Neuronal stem cell (in vitro differentiated cells): ENCODE measurements around the gene TM9SF1.
A peak's percentile ranks its signal among the peaks of the same experiment; 100 is the strongest.

Source experiments
- DNase-seq: peaks from one replicate; pipeline ENCODE4 v3.0.0-alpha.2; 2013; ENCODE audit warnings: low spot score
- H2AFZ ChIP-seq: one replicate; pipeline ENCODE4 v1.6.1; 2013; ENCODE audit warnings: mild to moderate bottlenecking, low read length, inconsistent platforms
- H2AK5ac ChIP-seq: 2 replicates; pipeline ENCODE4 v1.6.1; 2013; ENCODE audit warnings: low read depth, mild to moderate bottlenecking, inconsistent platforms, low read length, moderate library complexity, mixed read lengths
- H2BK120ac ChIP-seq: 2 replicates; pipeline ENCODE4 v1.6.1; 2013; ENCODE audit warnings: low read depth, mild to moderate bottlenecking, inconsistent platforms, low read length, moderate library complexity, mixed read lengths
- H2BK12ac ChIP-seq: one replicate; pipeline ENCODE4 v1.6.1; 2013; ENCODE audit warnings: low read length, inconsistent platforms
- H2BK15ac ChIP-seq: 2 replicates; pipeline ENCODE4 v1.6.1; 2013; ENCODE audit warnings: mild to moderate bottlenecking, low read length, inconsistent platforms, mixed read lengths
- H2BK5ac ChIP-seq: one replicate; pipeline ENCODE4 v1.6.1; 2013; ENCODE audit warnings: inconsistent platforms, mild to moderate bottlenecking, low read length, moderate library complexity
- H3K14ac ChIP-seq: one replicate; pipeline ENCODE4 v1.6.1; 2013; ENCODE audit warnings: low read length, inconsistent platforms
- H3K18ac ChIP-seq: 2 replicates; pipeline ENCODE4 v1.6.1; 2013; ENCODE audit warnings: low read length, inconsistent platforms
- H3K23ac ChIP-seq: 2 replicates; pipeline ENCODE4 v1.6.1; 2013; ENCODE audit warnings: low read depth, mild to moderate bottlenecking, mixed read lengths, low read length, inconsistent platforms; ENCODE audit not compliant: poor library complexity
- H3K27ac ChIP-seq: replicated peaks from 3 replicates; pipeline ENCODE4 v1.5.1; 2013; ENCODE audit warnings: low read length, inconsistent platforms
- H3K27me3 ChIP-seq, 3 experiments: 2 replicates each; pipeline ENCODE4 v1.6.1; 2013; ENCODE audit warnings: low read length in 3 of 3, mild to moderate bottlenecking in 2 of 3, inconsistent platforms in 1 of 3, low read depth in 1 of 3, mixed read lengths in 1 of 3, moderate library complexity in 1 of 3; ENCODE audit not compliant: control insufficient read depth in 3 of 3, insufficient read depth in 3 of 3
- H3K36me3 ChIP-seq, 2 donors: replicated peaks in 1 of 2; 2 replicates each; pipeline ENCODE4 v1.6.1; 2013; ENCODE audit warnings: low read length in 2 of 2; ENCODE audit not compliant: control insufficient read depth in 2 of 2, insufficient read depth in 2 of 2
- H3K4ac ChIP-seq: 2 replicates; pipeline ENCODE4 v1.6.1; 2013; ENCODE audit warnings: inconsistent platforms, mild to moderate bottlenecking, low read length, moderate library complexity
- H3K4me1 ChIP-seq, 2 donors: 1 replicate in 1 of 2; 2 replicates in 1 of 2; pipeline ENCODE4 v1.6.1; 2013; ENCODE audit warnings: low read length in 2 of 2, low read depth in 1 of 2; ENCODE audit not compliant: control insufficient read depth in 2 of 2, insufficient read depth in 1 of 2
- H3K4me2 ChIP-seq: one replicate; pipeline ENCODE4 v1.6.1; 2013; ENCODE audit warnings: mild to moderate bottlenecking, low read length, inconsistent platforms; ENCODE audit not compliant: insufficient read depth, poor library complexity, severe bottlenecking
- H3K4me3 ChIP-seq, 2 donors: 2 replicates each; pipeline ENCODE4 v1.5.1; 2013; ENCODE audit warnings: low read length in 2 of 2, mild to moderate bottlenecking in 2 of 2, inconsistent platforms in 1 of 2, moderate library complexity in 1 of 2
- H3K79me1 ChIP-seq: one replicate; pipeline ENCODE4 v1.6.1; 2013; ENCODE audit warnings: low read depth, mild to moderate bottlenecking, inconsistent platforms, low read length, moderate library complexity
- H3K9ac ChIP-seq: one replicate; pipeline ENCODE4 v1.6.1; 2013; ENCODE audit warnings: mild to moderate bottlenecking, low read depth, low read length, inconsistent platforms; ENCODE audit not compliant: poor library complexity
- H3K9me3 ChIP-seq, 2 donors: replicated peaks in 1 of 2; 2 replicates each; pipeline versions ENCODE3 to v1.6.1; 2013; ENCODE audit warnings: low read length in 2 of 2, mild to moderate bottlenecking in 2 of 2, inconsistent platforms in 1 of 2, low read depth in 1 of 2, mixed read lengths in 1 of 2, moderate library complexity in 1 of 2; ENCODE audit not compliant: control insufficient read depth in 2 of 2, insufficient read depth in 1 of 2
- H4K8ac ChIP-seq: one replicate; pipeline ENCODE4 v1.6.1; 2013; ENCODE audit warnings: low read depth, mild to moderate bottlenecking, inconsistent platforms, low read length, moderate library complexity
- H4K91ac ChIP-seq: one replicate; pipeline ENCODE4 v1.6.1; 2013; ENCODE audit warnings: low read length, low read depth, mild to moderate bottlenecking, inconsistent platforms; ENCODE audit not compliant: poor library complexity
- WGBS, 2 donors: extraction: QIAGEN DNeasy Blood & Tissue Kit; methylation state at CpG; one replicate each; pipeline ENCODE4 v1.1.7; 2013; ENCODE audit warnings: missing lambda C conversion rate in 2 of 2, mixed read lengths in 1 of 2; ENCODE audit not compliant: insufficient read length in 2 of 2, insufficient replicate concordance in 1 of 2; ENCODE audit errors: extremely low coverage in 2 of 2; 5-methylcytosine and 5-hydroxymethylcytosine counted together

TM9SF1 gene

DNA sequence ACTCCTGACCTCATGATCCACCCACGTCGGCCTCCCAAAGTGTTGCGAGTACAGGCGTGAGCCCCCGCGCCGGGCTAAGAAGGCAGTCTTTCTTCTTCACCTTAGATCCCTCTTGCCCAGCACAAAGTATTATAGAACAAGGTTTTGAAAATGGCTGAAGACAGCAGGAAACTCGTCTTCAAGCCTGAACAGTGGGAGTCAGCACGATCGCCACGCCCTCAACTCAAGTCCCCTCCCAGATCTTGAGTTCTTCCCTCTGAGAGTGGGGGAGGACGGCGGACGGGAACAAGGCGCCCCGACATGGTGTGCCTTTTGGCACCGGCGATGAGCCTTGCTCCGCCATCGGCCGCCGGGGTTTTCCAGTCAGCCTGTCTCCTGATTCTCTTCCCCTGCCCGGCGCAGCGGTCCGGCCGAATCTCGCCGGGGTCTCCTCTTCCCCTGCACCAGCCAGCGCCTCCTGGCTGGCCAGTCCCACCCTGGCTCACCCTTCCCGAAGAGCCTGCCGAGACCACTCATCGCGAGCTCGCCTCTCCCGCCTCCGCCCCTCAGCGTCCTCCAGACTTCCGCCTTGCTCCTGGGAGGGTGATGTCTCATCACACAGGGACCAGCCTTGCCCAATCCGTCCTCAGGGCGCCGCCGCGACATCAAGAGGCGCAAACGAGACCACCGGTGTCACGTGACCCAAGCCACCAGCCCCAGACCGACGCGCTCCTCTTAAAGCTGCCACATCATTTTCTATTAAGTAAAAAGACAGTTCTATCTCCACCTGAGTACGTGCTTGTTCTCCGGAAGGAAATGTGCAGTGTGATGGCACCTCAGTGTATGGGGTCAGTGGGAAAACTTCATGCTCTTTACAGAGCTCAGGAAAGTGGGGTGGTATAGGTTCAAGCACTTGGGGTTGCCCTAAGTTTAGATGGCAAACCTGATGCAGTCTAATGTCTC is 18.0 kb upstream of the TM9SF1 start, which contains the start of gene CHMP4A:
TSS of gene CHMP4A (minus strand) at position 565 of the 942 bp plus-strand sequence. CDS start at position 516, 49 bp downstream.
- peak within 1 kb of the TSS; percentile 85 for H2AFZ ChIP-seq
- peak; percentile 94 for DNase-seq
- H2BK120ac ChIP-seq = no peak within 1 kb of the TSS
- peaks cover 24 to 58% of the 10 kb centered on the region in 2 donors for H3K36me3 ChIP-seq
- H2BK5ac ChIP-seq = no peak within 1 kb of the TSS
- H3K27me3 ChIP-seq = no peaks in the 10 kb centered on the region
- no peak within 1 kb of the TSS for H4K91ac ChIP-seq
- H3K4me2 ChIP-seq = peak within 1 kb of the TSS; percentile 73
- no peak within 1 kb of the TSS for H2AK5ac ChIP-seq
- peak within 1 kb of the TSS; percentile 96 for H3K27ac ChIP-seq
- H3K14ac ChIP-seq = peak within 1 kb of the TSS; percentile 77
- H3K4me1 ChIP-seq = peaks cover 4 to 5% of the 10 kb centered on the region in 2 donors
- peak within 1 kb of the TSS; percentile 94 for H3K9ac ChIP-seq
- H2BK12ac ChIP-seq = no peak within 1 kb of the TSS
- H3K4me3 ChIP-seq = peak within 1 kb of the TSS; percentile 62 to 90
- no peak within 1 kb of the TSS for H3K4ac ChIP-seq
- WGBS, 2 donors = no CpG with 5 or more reads among the region's 53 CpGs
- H4K8ac ChIP-seq = no peak within 1 kb of the TSS
- H3K79me1 ChIP-seq = no peaks in the 10 kb centered on the region
- H3K23ac ChIP-seq = peak within 1 kb of the TSS; percentile 98
- H3K9me3 ChIP-seq = no peaks in the 10 kb centered on the region
- no peak within 1 kb of the TSS for H2BK15ac ChIP-seq
- peak within 1 kb of the TSS; percentile 96 for H3K18ac ChIP-seq

DNA sequence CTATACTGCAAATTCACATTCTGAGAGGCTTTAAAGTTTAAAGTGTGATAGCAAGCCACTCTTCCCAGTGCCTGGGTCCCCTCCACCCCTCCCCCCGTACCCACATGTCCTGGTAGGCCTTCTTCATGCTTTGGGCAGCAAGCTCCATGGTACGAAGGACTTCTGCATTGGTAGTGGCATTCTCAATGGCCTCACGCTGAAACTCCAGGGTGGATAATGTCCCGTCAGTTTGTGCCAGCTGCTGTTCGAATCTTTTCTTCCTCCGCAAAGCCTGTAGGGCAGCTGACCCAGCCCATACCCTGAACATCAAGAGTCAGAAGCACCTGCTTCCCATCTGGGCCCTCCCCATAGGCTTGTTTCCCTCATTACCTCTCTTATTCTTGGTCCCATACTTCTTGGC is 16.1 kb upstream of the TM9SF1 start:
- no peak overlapping the region for H3K14ac ChIP-seq
- no peak overlapping the region for H2AK5ac ChIP-seq
- H2AFZ ChIP-seq = no peak overlapping the region
- no peak overlapping the region for H3K18ac ChIP-seq
- peak overlapping the region; percentile 83 for H4K8ac ChIP-seq
- no peak overlapping the region for H3K4me2 ChIP-seq
- H3K36me3 ChIP-seq = peaks cover 35 to 62% of the 10 kb centered on the region in 2 donors
- no peak overlapping the region for H2BK15ac ChIP-seq
- no peak overlapping the region for H2BK5ac ChIP-seq
- no peak overlapping the region for H3K4ac ChIP-seq
- H2BK120ac ChIP-seq = no peak overlapping the region
- H3K27ac ChIP-seq = no peak overlapping the region
- no peaks in the 10 kb centered on the region for H3K9me3 ChIP-seq
- H3K23ac ChIP-seq = peak overlapping the region; percentile 46
- no peak overlapping the region for H2BK12ac ChIP-seq
- peaks cover 4 to 5% of the 10 kb centered on the region in 2 donors for H3K4me1 ChIP-seq
- H3K79me1 ChIP-seq = peaks cover 7% of the 10 kb centered on the region
- no CpG with 5 or more reads among the region's 6 CpGs for WGBS, 2 donors
- peak overlapping the region; percentile 50 for H3K9ac ChIP-seq
- DNase-seq = no peak
- H3K4me3 ChIP-seq = no peak overlapping the region
- H4K91ac ChIP-seq = no peak overlapping the region
- H3K27me3 ChIP-seq = no peaks in the 10 kb centered on the region

DNA sequence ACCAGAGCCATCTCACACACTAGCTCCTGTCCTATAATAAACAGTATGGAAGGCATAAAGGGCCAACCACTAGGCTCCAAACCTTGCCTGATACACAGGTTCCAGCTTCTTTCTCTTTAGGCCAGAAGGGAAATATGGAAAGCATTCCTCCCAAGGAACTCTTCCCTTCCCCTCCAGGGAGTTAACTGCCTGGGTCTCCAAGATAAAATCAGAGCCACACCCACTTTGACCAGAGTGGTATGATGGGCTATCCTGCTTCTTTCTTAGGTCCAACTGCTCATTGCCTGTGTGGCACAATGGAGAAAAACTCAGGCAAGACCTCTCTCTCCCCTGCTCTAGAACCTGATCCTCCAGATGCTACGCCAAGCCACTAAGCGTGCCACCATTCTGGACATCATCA is 12.4 kb upstream of the TM9SF1 start:
- H4K91ac ChIP-seq = no peak overlapping the region
- WGBS, 2 donors = no CpG with 5 or more reads among the region's 2 CpGs
- H4K8ac ChIP-seq = no peak overlapping the region
- no peak overlapping the region for H3K27ac ChIP-seq
- H3K4ac ChIP-seq = no peak overlapping the region
- no peak for DNase-seq
- H3K36me3 ChIP-seq = peaks cover 44 to 80% of the 10 kb centered on the region in 2 donors
- H3K23ac ChIP-seq = no peak overlapping the region
- no peak overlapping the region for H2BK5ac ChIP-seq
- no peak overlapping the region for H2BK15ac ChIP-seq
- no peak overlapping the region for H3K18ac ChIP-seq
- no peak overlapping the region for H2BK120ac ChIP-seq
- H2AFZ ChIP-seq = no peak overlapping the region
- no peak overlapping the region for H3K14ac ChIP-seq
- H3K79me1 ChIP-seq = peaks cover 7% of the 10 kb centered on the region
- no peak overlapping the region for H3K4me2 ChIP-seq
- H2BK12ac ChIP-seq = no peak overlapping the region
- no peak overlapping the region for H3K4me3 ChIP-seq
- H2AK5ac ChIP-seq = no peak overlapping the region
- H3K27me3 ChIP-seq = no peaks in the 10 kb centered on the region
- H3K4me1 ChIP-seq = no peaks in the 10 kb centered on the region
- H3K9ac ChIP-seq = no peak overlapping the region
- no peaks in the 10 kb centered on the region for H3K9me3 ChIP-seq

DNA sequence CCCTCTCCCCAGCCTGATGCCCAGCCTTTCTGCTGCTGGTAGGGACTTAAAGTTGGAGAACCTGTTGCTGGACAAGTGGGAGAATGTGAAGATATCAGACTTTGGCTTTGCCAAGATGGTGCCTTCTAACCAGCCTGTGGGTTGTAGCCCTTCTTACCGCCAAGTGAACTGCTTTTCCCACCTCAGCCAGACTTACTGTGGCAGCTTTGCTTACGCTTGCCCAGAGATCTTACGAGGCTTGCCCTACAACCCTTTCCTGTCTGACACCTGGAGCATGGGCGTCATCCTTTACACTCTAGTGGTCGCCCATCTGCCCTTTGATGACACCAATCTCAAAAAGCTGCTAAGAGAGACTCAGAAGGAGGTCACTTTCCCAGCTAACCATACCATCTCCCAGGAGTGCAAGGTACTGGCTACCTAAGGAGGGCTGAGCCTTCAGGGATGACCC is 11.9 kb upstream of the TM9SF1 start:
- no peak overlapping the region for H2AFZ ChIP-seq
- H3K4me2 ChIP-seq = no peak overlapping the region
- no peak overlapping the region for H3K23ac ChIP-seq
- no peaks in the 10 kb centered on the region for H3K27me3 ChIP-seq
- H2AK5ac ChIP-seq = no peak overlapping the region
- no peaks in the 10 kb centered on the region for H3K4me1 ChIP-seq
- H2BK15ac ChIP-seq = no peak overlapping the region
- H3K4me3 ChIP-seq = no peak overlapping the region
- no peak for DNase-seq
- H3K9me3 ChIP-seq = no peaks in the 10 kb centered on the region
- peaks cover 7% of the 10 kb centered on the region for H3K79me1 ChIP-seq
- no peak overlapping the region for H2BK12ac ChIP-seq
- H3K18ac ChIP-seq = no peak overlapping the region
- H3K36me3 ChIP-seq = peaks cover 44 to 84% of the 10 kb centered on the region in 2 donors
- H2BK5ac ChIP-seq = no peak overlapping the region
- no peak overlapping the region for H3K14ac ChIP-seq
- no peak overlapping the region for H2BK120ac ChIP-seq
- no peak overlapping the region for H3K9ac ChIP-seq
- no CpG with 5 or more reads among the region's 5 CpGs for WGBS, 2 donors
- no peak overlapping the region for H4K91ac ChIP-seq
- H3K4ac ChIP-seq = no peak overlapping the region
- H4K8ac ChIP-seq = no peak overlapping the region
- H3K27ac ChIP-seq = no peak overlapping the region
